ENCODE measurements around the gene ARHGEF16.

- peak in 6 of 7 experiments; percentile 23 to 53 (median 40) for TF ChIP-seq CTCF (IDR thresholded peaks at IDR 0.05)
- TF ChIP-seq POLR2A (IDR thresholded peaks at IDR 0.05): no peak
Measured at GRCh38 chr1:3518256-3518655, 63.8 kb downstream of the ARHGEF16 start.

All from body of pancreas (tissue), 4 donors.